ENCODE measurements around the gene WASF3.

DNA sequence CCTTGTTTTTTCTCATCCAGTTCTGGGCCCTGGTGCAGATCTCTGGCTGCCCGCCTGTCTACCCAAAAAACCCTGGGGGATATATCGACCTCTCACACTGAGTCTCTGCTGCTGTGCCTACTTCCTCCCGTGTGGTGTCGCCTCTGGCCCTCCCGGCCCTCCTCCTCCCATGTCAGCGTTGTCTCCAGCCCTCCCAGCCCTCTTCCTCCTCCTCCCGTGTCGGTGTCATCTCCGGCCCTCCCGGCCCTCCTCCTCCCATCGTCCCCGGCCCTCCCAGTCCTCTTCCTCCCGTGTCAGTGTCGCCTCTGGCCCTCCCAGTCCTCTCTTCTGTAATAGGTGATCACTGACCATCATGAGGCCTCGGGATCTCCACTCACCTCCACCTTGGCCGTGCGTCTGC, 121.3 kb downstream of the WASF3 start:
- TF ChIP-seq, protein P1, sequence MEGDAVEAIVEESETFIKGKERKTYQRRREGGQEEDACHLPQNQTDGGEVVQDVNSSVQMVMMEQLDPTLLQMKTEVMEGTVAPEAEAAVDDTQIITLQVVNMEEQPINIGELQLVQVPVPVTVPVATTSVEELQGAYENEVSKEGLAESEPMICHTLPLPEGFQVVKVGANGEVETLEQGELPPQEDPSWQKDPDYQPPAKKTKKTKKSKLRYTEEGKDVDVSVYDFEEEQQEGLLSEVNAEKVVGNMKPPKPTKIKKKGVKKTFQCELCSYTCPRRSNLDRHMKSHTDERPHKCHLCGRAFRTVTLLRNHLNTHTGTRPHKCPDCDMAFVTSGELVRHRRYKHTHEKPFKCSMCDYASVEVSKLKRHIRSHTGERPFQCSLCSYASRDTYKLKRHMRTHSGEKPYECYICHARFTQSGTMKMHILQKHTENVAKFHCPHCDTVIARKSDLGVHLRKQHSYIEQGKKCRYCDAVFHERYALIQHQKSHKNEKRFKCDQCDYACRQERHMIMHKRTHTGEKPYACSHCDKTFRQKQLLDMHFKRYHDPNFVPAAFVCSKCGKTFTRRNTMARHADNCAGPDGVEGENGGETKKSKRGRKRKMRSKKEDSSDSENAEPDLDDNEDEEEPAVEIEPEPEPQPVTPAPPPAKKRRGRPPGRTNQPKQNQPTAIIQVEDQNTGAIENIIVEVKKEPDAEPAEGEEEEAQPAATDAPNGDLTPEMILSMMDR (IDR thresholded peaks at IDR 0.05 in 8 of 11, conservative IDR thresholded peaks at IDR 0.05 in 3 of 11): no peak
- no peak for TF ChIP-seq POLR2A (IDR thresholded peaks at IDR 0.05)
- no peak for TF ChIP-seq POLR2AphosphoS5 (IDR thresholded peaks at IDR 0.05)

Data from spleen (tissue), 7 donors.